Right ventricle myocardium inferior (tissue), 1 donor: Measurements from ENCODE around the gene MAGI2. TPM values are rescaled to one million over a fixed set of nuclear protein-coding genes. Genes with fewer than 3 reads are reported as not detected.

ENCODE experiments used
- ATAC-seq: fragments of 200-7000 bp; cut with Tn5 transposase; one replicate; pipeline ENCODE4 v1.9.1; 2020; ENCODE audit warnings: mild to moderate bottlenecking, moderate library complexity
- DNase-seq: peaks from one replicate; pipeline ENCODE4 v3.0.0; 2021; ENCODE audit errors: missing footprints
- intact Hi-C: fragments of 100-400 bp; cut with DNase I; formaldehyde crosslinking; loops from one replicate; pipeline ENCODE4 v1.11.0; 2022
- total RNA-seq: library from RNA; stranded (reverse); fragmentation: NEBNext Ultra II Directional; extraction: Animal tissue kit (Norgen Biotek cat#: 25700); gene quantifications from one replicate; pipeline ENCODE4 v1.2.1, GENCODE V29; 2021
- donor health status: DM: no; HTN: yes; CAD: no; lungs with severe emphysema.

The MAGI2 gene
- total RNA-seq, 1 donor from 2014 or later = 3.1 TPM

DNA sequence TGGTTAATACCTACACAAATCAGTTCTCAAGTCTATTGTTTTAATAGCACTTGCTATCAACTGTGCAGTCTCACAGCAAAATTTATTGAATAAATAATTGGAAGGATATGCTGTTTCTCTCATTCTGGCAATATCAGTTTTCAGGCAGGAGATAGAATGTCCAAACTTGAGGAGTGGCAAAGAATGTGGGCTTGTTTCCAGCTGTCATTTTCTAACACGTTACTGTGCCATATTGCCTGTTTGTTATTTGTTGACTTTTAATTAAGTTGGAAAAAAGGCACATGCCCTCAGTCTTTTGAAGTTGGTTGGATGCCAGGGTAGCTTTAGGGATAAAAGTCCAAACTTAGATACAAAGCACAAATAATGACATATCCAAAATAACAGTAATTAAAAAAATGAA lies 52.2 kb downstream of the MAGI2 start:
- intact Hi-C loops = no loop called here
- ATAC-seq (no peak), DNase-seq (no peak)

DNA sequence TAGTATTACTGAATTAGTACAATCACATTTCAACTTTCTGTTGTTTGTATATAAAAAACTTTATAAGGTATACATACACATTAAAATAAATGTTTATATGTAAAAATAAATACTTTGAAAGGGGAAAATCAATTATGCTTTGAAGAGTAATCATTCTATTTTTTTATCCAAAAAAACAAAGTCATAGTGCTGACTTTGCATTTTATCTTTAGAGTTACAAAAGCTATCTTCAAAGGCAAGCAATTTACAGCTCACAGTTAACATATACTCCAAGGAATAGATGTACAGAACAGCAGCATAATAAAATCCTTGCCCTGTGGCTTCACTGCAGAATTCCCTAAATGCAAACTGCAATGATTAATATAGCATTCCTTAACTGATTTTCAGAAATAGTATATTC lies 53.2 kb downstream of the MAGI2 start:
- intact Hi-C loops = no loop called here
- ATAC-seq (no peak), DNase-seq (no peak)

DNA sequence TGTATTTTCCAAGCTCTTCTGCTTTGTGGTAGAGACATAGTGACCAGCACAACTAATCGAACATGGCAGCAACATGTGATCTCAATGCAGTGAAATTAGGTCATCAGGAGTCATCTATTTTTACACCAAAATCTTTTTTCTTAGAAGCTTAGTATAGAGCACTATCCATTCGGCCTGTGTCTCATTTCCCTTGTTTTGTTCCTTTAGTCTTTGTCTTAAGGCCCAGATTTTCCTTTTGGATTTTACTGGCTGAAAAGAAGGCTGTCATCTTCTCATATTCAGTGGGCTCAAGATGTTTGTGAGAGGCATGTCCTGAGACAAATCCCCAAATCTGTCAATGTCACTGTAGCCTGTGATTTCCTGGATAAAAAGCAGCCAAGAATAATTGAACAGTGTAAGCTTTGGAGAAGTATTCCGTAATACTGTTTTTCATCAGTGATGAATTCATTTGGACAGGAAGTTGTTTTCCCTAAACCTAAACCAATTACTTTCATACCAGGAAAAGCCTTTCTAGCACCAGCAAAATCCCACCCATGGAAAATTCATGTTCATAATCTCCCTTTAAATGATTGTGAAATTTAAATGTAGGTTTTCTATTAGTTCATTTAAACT lies 55.2 kb downstream of the MAGI2 start:
- intact Hi-C loops = no loop called here
- DNase-seq = no peak
- ATAC-seq = no peak

DNA sequence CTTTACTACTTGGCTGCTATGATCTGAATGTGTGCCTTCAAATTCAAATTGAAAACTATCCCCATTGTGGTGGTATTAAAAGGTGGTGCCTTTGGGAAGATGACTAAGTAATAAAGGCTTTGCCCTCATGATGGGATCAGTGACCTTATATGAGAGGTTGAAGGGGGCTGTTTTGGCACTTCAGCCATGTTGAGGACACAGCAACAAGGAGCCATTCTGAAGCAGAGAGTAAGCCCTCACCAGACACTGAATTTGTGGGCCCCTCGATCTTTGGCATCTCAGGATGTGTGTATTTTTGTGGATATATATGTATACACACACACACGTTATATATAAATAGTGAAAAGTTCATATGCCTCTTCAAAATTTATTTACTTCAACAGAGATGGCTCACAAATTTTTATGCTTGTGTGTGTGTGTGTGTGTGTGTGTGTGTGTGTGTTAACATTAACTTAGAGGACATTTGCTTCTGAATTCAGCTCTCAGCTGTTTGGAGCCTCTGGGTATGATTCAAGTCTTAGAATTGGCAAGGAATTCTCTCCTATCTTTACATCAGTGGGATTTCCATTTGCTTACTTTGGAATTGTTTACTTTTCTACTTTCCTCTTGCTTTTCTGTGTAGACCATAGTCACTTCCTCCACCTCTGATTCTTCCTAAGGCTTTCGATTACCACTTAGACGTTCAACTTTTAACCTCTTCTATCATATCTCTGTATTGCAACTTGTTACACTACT lies 66.6 kb downstream of the MAGI2 start:
- intact Hi-C loops = no loop called here
- DNase-seq = no peak
- no peak for ATAC-seq

DNA sequence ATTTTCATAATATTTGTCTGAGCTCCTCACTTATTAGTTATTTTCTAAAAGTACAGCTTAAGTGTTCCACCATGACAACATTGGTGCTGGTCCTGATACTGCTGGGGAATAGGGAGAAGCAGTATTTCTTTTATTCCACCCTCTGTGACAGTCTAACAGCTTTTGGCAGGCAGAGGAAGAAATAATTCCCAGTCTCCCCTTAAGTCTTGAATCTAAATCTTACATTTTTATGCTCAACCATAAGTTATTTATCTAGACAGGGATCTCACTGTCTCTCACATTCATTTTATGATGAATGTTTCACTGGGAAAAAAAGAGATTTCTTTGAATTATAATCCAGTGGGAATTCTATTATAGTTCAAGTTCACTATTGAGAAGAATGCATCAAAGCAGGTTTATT lies 71.5 kb downstream of the MAGI2 start:
- intact Hi-C loops = no loop called here
- ATAC-seq (no peak), DNase-seq (no peak)

DNA sequence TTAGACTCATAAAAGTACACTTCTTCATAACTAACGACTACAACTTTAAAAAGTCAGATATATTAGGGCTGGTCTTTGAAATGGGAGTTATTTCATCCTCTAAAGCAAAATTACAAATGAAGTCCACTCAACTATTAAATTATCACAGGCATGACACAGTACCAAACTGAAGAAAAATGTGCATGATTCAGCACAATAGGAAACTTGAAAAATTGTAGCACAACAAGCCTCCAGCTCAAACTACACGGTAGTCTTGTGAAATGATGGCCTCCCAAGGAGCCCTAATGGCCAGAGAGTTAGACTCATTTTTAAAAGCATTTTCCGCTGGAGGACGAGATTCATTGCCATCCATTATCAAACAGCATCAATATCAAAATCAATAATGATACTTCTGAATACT lies 76.4 kb downstream of the MAGI2 start:
- DNase-seq (no peak), ATAC-seq (no peak)
- intact Hi-C loops = no loop called here

DNA sequence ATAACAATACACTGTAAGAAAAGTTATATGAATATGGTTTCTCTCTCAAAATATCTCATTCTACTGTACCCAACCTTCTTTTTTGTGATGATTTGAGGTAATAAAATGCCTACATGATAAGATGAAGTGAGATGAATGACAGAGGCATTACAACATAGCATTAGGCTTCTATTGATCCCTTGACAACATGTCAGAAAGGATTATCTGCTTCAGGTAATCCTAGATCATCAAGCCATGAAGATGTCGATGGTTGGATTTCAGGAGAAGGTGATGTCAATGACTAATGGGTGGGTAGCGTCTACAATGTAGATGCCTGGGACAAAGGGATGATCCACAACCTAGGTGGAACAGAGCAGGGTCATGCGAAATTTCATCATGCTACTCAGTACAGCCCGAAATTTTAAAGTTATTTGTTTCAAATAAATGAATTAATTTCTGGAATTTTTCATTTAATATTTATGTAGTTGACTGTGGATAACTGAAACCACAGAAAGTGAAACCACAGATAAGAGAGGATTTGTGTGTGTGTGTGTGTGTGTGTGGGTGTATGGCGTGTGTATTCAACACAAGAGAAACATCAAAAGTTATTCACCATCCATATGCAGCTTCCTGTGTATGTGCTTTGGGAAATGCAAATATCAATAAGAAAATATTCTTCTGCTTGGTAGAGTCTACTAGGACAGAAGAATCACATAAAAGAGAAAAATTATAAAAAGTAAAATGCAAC lies 77.0 kb downstream of the MAGI2 start:
- ATAC-seq = no peak
- no peak for DNase-seq
- intact Hi-C loops = no loop called here

DNA sequence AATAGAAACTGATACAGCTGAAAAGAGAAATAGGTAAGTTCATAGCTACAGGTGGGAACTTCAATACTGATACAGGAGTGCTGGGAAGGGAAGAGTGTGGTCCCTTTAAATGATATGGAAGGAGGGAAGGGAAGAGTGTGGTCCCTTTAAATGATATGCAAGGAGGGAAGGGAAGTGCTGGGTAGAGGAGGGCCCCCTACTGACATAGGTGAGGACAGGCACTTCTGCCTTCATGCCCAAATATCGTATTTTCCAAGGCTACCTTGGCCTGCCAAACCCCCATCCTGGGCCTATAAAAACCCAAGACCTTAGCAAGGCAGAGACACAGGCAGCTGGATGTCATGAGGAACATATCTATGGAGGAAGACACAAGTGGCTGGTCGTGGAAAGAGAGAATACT lies 92.3 kb downstream of the MAGI2 start:
- no peak for DNase-seq
- intact Hi-C loops = no loop called here
- ATAC-seq = no peak

DNA sequence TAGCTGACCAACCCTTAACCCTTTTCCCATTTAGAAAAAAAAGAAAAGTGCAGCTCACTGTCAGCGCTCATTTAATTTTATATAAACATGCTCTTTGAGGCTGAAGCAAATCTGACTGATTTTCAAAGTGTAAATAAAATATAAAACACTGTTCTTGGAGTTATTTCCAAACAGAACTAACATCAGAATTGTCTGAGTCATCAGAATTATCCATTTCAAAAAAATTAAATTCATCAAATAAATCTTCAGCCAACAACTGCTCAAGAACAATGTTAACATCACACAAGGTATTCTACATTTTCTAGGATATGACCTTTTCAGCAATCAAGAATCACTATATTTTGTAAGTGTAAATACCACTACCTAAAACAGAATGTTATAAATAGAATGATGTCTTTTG lies 93.6 kb downstream of the MAGI2 start:
- intact Hi-C loops = no loop called here
- ATAC-seq = no peak

DNA sequence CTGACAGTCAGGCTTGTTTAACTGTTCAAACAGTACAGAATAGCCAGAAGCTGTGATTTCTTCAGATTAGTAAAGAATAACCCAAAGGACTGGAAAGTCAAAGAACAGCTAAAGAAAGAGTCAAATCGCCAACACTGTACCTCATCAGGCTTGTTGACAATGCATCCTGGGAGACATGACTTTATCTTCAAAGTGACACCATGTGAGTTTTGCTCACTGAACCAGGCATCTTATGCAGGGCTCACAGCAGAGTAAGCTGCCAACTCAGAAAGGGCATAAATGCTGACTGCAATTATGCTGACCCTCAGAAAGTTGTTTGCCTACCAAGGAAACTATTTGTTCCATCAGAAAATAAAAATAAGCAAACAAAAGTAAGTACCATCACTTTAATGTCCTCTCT lies 96.4 kb downstream of the MAGI2 start:
- no peak for ATAC-seq
- DNase-seq = no peak
- intact Hi-C loops = no loop called here

More for the DNA sequence above, 93.6 kb downstream of the MAGI2 start:
- no peak for DNase-seq

DNA sequence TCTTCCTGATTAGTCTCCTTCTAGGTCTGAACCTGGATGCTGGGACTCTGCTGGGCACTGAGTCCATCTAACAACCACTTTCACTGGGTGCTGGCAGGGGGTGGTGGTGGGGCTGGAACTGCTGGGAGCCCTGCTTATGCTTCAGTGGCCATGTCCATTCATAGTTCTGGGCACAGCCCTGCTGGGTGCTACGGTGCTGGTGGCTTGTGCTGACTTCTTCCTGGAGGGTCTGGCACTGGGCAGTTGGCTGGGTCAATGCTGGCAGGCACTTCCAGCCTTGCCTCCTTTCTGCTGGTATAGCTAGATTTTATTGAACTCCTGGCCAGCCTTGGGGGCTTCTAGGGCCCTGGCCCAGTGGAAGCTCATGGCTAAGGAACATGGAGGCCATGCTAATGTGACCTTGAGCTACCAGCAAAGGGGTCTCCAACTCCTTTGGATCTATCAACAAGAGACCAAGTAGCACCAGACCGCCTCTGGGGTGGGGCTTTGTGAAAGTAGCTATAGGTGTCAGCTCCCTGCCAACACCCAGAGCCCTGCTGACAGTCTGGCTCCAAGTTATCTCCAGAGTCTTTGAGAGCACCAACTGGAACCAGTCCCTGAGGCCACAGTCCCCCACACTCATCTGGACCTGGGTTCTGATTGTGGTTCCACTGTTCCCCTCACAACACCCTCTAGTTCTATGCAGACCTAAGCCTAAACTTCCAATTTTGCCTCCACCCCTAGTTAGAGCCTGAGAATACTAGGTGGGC lies 99.6 kb downstream of the MAGI2 start:
- ATAC-seq (no peak), DNase-seq (peak; percentile 62)
- intact Hi-C loops = no loop called here

DNA sequence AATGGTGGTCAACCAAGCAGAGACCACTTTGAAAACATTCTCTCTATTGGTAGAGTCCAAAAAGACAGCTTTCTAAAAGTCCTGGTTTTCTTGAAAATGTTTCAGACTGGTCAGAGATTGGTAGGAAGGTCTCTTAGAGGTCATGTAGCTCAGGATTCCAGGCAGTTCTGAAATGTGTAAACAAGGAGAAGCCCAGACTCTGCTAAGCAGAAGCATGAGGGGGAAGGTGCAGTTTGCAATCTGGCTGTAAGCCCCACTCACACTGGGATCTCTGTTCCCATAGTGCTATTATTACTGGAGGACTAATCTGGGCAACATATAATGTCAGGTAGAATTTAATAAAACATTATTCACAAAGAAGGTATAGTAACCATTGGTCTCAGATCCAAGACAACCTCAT lies 101.1 kb downstream of the MAGI2 start:
- peak; percentile 31 for ATAC-seq
- intact Hi-C loops = no loop called here
- DNase-seq = no peak

DNA sequence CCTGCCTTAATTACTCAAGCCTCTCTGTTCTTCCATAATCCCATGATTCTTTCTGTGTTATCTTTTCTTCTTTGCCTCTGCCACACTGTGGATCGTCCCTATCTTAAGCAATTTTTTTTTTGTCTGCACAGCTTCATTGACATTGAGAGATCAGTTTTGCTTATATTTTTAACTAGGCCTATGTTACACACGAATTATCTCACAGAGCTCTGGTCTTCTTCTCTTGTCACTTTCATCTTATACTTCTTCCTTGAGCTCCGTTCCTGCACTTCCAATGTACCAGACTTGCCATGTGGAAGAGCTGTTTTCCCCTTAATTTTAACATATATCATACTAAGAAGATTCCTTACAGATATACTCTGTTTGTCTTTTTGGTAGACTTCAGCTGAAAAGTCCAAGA lies 106.1 kb downstream of the MAGI2 start:
- intact Hi-C loops = no loop called here
- no peak for ATAC-seq
- DNase-seq = no peak

DNA sequence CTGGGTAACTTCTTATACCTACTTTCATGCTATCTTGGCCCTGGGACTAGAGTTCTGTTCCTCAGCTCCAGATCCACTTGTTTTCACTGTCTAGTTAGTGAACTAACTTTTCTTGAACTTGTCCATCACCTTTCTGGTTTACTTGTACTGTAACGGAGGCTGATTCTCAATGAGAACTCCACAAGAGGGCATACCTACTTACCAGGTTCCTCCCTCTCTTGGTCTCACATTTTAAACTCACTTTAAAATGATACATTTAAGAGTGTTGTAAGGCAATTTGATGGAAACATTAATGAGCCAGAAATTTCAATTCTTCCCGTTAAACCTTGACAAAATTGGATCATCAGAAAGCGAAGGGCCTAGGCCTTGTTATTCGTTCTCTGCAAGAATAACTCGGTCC lies 111.6 kb downstream of the MAGI2 start:
- no peak for ATAC-seq
- intact Hi-C loops = no loop called here
- no peak for DNase-seq

DNA sequence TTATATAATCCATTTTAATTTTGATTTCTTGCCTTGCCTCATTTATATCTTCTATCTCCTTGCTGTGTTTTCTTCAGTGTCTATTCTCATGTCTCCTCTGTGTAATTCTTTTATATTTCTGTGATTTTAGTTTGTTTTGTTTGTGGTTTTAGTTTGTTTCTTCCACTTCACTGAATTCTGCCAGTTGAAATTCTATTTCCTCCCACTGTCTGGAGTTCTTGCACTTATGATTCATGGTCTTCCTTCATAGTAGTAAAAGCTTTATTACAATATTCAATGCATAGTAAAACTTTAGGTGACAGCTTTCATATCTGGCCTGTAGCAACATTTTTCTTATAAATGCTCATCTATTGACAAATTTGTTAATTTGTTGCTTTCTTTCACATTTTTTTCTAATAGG lies 113.3 kb downstream of the MAGI2 start:
- no peak for DNase-seq
- intact Hi-C loops = no loop called here
- ATAC-seq = no peak

DNA sequence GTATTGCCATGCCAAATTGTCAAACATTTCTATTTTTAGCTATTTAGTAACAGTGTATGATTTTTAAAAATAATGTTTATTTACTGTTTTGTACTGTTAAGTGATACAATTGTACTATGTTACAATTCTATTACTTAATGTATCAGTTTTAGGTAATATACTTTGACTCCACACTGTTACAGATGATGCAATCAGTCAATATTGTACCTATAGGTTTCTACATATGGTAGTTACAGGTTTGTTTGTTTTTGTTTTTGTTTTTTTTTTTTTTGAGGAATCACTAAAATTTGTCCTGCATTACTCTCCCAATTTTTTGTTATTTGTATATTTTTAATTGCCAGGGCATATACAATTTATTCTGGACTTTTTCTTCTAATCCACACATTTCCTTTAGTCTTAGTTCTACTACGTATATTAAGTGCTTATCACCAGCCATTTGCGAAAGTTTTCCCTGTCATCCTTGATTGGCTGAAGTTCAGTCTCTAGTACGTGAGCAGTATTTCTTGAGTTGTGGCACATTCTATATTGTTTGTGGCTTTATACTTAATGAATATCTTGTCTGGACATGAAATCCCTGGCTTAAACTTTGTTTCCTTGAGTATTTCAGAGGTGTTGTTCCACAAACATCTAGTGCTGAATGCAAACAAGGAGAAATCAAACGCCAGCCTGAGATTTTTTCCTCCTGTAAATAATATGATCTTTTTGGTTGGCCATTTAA lies 114.1 kb downstream of the MAGI2 start:
- ATAC-seq (no peak), DNase-seq (no peak)
- intact Hi-C loops = no loop called here

DNA sequence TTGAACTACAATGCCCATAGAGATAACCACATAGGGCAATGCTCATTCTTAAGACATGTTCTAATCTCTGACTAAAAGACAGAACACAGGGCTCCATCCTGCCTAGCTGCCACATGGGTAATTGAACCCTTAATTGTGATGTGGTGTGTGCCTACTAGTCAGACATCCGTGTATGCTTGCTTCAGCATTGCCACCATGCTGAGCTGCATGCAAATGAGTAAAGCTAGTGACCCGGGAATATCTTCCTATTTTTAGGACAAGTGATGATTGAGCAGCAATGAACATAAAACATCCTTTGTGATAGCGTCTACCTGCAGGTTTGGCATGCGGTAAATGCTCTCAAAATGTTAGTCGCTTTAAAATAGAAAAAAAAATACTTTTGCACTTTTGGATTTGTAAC lies 115.8 kb downstream of the MAGI2 start:
- ATAC-seq = peak; percentile 46
- intact Hi-C loops = no loop called here
- no peak for DNase-seq

DNA sequence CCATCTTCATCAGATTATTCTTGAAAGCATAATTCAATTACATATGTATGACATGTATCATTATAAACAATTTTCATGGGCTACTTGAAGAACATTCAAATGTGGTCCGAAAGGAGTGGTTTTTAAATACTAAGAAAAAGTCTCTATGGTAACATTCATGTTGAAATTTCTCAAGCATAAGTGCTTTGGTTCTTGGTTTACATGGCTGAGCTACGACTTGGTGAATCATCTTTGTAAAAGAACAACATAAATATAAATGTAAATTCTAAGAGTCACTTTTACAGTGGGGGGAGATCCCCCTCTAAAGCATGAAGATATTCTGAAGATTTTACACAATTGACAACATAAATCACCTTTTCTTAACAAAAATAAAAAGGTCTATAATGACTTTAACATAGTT lies 118.6 kb downstream of the MAGI2 start:
- no peak for DNase-seq
- intact Hi-C loops = no loop called here
- ATAC-seq = no peak

DNA sequence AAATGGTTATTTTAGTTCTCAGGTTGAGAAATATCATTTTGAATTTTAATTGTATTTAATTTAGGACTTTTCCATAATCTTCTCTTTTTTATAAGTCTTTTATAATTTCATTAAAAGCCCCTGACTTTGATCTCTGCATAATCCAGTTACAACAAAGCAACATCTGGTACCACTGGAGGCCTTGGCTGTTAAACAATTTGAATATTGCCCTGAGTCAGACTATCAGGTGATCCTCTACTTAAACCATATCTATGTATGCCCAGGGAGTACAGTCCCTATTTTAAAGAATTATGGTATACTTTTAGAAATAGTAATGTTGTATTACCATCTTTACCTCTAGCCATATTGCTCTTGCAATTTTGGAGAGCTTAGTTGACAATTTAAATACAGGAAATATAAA lies 119.1 kb downstream of the MAGI2 start:
- ATAC-seq (no peak), DNase-seq (no peak)
- intact Hi-C loops = no loop called here
